Fibroblast of lung (primary cell): ENCODE data around the gene SBF2. TPM values are rescaled to one million over a fixed set of nuclear protein-coding genes. Genes with fewer than 3 reads are reported as not detected.
"Not testable (repeated sequence)": the region's sequence is repeated elsewhere in the genome, so short reads cannot be mapped to it uniquely, and the experiment has no call there.

Experiments
- DNase-seq, 2 donors: peaks; one replicate each; pipeline versions ENCODE4 v3.0.0 to v3.0.0-alpha.2; 2010; ENCODE audit warnings: low read depth in 2 of 2
- H2AFZ ChIP-seq: 2 replicates; pipeline ENCODE4 v1.5.1; 2012; ENCODE audit warnings: low read length, control low read depth, inconsistent platforms
- H3K27ac ChIP-seq: 2 replicates; pipeline ENCODE4 v1.5.1; 2011; ENCODE audit warnings: low read length, control low read depth; ENCODE audit not compliant: insufficient read depth
- H3K27me3 ChIP-seq: 2 replicates; pipeline ENCODE4 v1.5.1; 2011; ENCODE audit warnings: mild to moderate bottlenecking, low read length; ENCODE audit not compliant: control insufficient read depth, insufficient read depth
- H3K36me3 ChIP-seq: 2 replicates; pipeline ENCODE4 v1.5.1; 2011; ENCODE audit warnings: low read length; ENCODE audit not compliant: control insufficient read depth, insufficient read depth
- H3K4me1 ChIP-seq: 2 replicates; pipeline ENCODE4 v1.5.1; 2011; ENCODE audit warnings: low read length; ENCODE audit not compliant: control insufficient read depth, insufficient read depth; ENCODE audit errors: extremely low read depth
- H3K4me2 ChIP-seq: 2 replicates; pipeline ENCODE4 v1.5.1; 2011; ENCODE audit warnings: low read length, control low read depth; ENCODE audit not compliant: insufficient read depth; ENCODE audit errors: extremely low read depth
- H3K4me3 ChIP-seq, 4 experiments: fragments of 200-600 bp in 1 of 4; sonication (generic) in 1 of 4; replicated peaks in 1 of 4; 2 replicates each; pipeline ENCODE4 v1.5.1; 2011 to 2016; ENCODE audit warnings: low read length in 4 of 4, low read depth in 3 of 4, mild to moderate bottlenecking in 3 of 4, control low read depth in 2 of 4, inconsistent platforms in 1 of 4, mixed read lengths in 1 of 4; ENCODE audit not compliant: insufficient read depth in 1 of 4; ENCODE audit errors: control extremely low read depth in 1 of 4
- H3K79me2 ChIP-seq: 2 replicates; pipeline ENCODE4 v1.5.1; 2012; ENCODE audit warnings: mild to moderate bottlenecking, low read length, inconsistent platforms; ENCODE audit not compliant: control insufficient read depth, insufficient read depth
- H3K9ac ChIP-seq: 2 replicates; pipeline ENCODE4 v1.5.1; 2011; ENCODE audit warnings: mild to moderate bottlenecking, low read length, control low read depth; ENCODE audit not compliant: insufficient read depth
- H3K9me3 ChIP-seq: 2 replicates; pipeline ENCODE4 v1.5.1; 2012; ENCODE audit warnings: low read depth, low read length; ENCODE audit not compliant: control insufficient read depth, insufficient read depth
- H4K20me1 ChIP-seq: 2 replicates; pipeline ENCODE4 v1.5.1; 2011; ENCODE audit warnings: low read length; ENCODE audit not compliant: control insufficient read depth, insufficient read depth; ENCODE audit errors: extremely low read depth
- CTCF ChIP-seq, 2 donors: IDR thresholded peaks in 1 of 2; conservative IDR thresholded peaks in 1 of 2; 1 replicate in 1 of 2; 2 replicates in 1 of 2; pipeline ENCODE4 v1.5.1; 2011 to 2012; ENCODE audit warnings: low read length in 2 of 2, control low read depth in 1 of 2, inconsistent platforms in 1 of 2, low read depth in 1 of 2, mild to moderate bottlenecking in 1 of 2
- EZH2 ChIP-seq: IDR thresholded peaks from 2 replicates; pipeline ENCODE4 v1.5.1; 2012; ENCODE audit warnings: low read length, control low read depth, mild to moderate bottlenecking; ENCODE audit errors: missing control alignments
- polyA plus RNA-seq, 2 donors: library from polyadenylated mRNA; depleted of rRNA in 1 of 2; stranded (reverse) in 1 of 2; unstranded in 1 of 2; fragments of >200 nt; gene quantifications; 2 replicates each; pipeline ENCODE4 v1.2.1, GENCODE V29; 2011 to 2012; ENCODE audit warnings: missing spikeins in 1 of 2
- total RNA-seq: library from RNA; depleted of rRNA; stranded (reverse); fragments of >200 nt; gene quantifications from 2 replicates; pipeline ENCODE4 v1.2.1, GENCODE V29; 2014

SBF2 gene
- total and polyA plus RNA-seq, 2 donors (not counting 1 experiment from before 2014, with no cell fraction given), result 69.4 to 95.9 TPM

GRCh38 chr11:10038521-10039302, 255.3 kb downstream of the SBF2 start:
- TF ChIP-seq CTCF (conservative IDR thresholded peaks at IDR 0.05 in 1 of 2, IDR thresholded peaks at IDR 0.05 in 1 of 2; ENCODE audit: low read depth in 1 of 2, low read length in 2 of 2) (no peak), EZH2 (no peak)
- H3K4me1 ChIP-seq, result no peaks in the 10 kb centered on the region
- no peaks in the 10 kb centered on the region for H4K20me1 ChIP-seq
- no peaks in the 10 kb centered on the region for H3K27me3 ChIP-seq
- no peaks in the 10 kb centered on the region for H3K79me2 ChIP-seq
- H3K9ac ChIP-seq, result no peak overlapping the region
- no peak overlapping the region for H3K4me3 ChIP-seq
- H2AFZ ChIP-seq, result no peak overlapping the region
- H3K9me3 ChIP-seq, result no peaks in the 10 kb centered on the region
- no peaks in the 10 kb centered on the region for H3K36me3 ChIP-seq
- DNase-seq, result peak; percentile 36
- H3K27ac ChIP-seq, result no peak overlapping the region
- H3K4me2 ChIP-seq, result no peak overlapping the region

GRCh38 chr11:10035932-10036331, 258.1 kb downstream of the SBF2 start:
- H3K79me2 ChIP-seq, H3K27ac ChIP-seq, H3K4me2 ChIP-seq, DNase-seq, H3K27me3 ChIP-seq, H3K4me3 ChIP-seq, H3K9ac ChIP-seq, H4K20me1 ChIP-seq, H2AFZ ChIP-seq, H3K36me3 ChIP-seq, H3K9me3 ChIP-seq, H3K4me1 ChIP-seq: not testable (repeated sequence)

GRCh38 chr11:10032935-10033334, 261.1 kb downstream of the SBF2 start:
- H3K9me3 ChIP-seq, result no peaks in the 10 kb centered on the region
- no peaks in the 10 kb centered on the region for H3K27me3 ChIP-seq
- no peak overlapping the region for H3K4me3 ChIP-seq
- no peaks in the 10 kb centered on the region for H3K79me2 ChIP-seq
- H3K4me1 ChIP-seq, result peaks cover 2% of the 10 kb centered on the region
- DNase-seq, result peak in 1 of 2 donors; percentile 52
- no peak overlapping the region for H3K9ac ChIP-seq
- no peak overlapping the region for H2AFZ ChIP-seq
- H3K4me2 ChIP-seq, result no peak overlapping the region
- no peak overlapping the region for H3K27ac ChIP-seq
- no peaks in the 10 kb centered on the region for H4K20me1 ChIP-seq
- no peaks in the 10 kb centered on the region for H3K36me3 ChIP-seq
- no peak for TF ChIP-seq EZH2

- Histone ChIP-seq H2AFZ (no peak overlapping the region), H4K20me1 (no peaks in the 10 kb centered on the region), H3K9ac (no peak overlapping the region), H3K27ac (no peak overlapping the region), H3K4me1 (peaks cover 2% of the 10 kb centered on the region), H3K79me2 (no peaks in the 10 kb centered on the region), H3K27me3 (no peaks in the 10 kb centered on the region), H3K4me3 (no peak overlapping the region), H3K9me3 (no peaks in the 10 kb centered on the region), H3K36me3 (no peaks in the 10 kb centered on the region), H3K4me2 (no peak overlapping the region)
- DNase-seq, result no peak
- TF ChIP-seq CTCF (conservative IDR thresholded peaks at IDR 0.05 in 1 of 2, IDR thresholded peaks at IDR 0.05 in 1 of 2; ENCODE audit: low read depth in 1 of 2, low read length in 2 of 2), result no peak
- no peak for TF ChIP-seq EZH2
Measured at GRCh38 chr11:10030122-10030490, 263.9 kb downstream of the SBF2 start.
